DND-41 (cell line): ENCODE data around the gene NPIPB6.
A peak's percentile ranks its signal among the peaks of the same experiment; 100 is the strongest.

Experiments used
- ATAC-seq: fragments of 200-7000 bp; cut with Tn5 transposase; 3 replicates; pipeline ENCODE4 v1.9.1; 2021; ENCODE audit warnings: low read depth; ENCODE audit not compliant: insufficient read depth
- DNase-seq: peaks from one replicate; pipeline ENCODE4 v3.0.0-alpha.2; 2020
- H2AFZ ChIP-seq: 2 replicates; pipeline ENCODE4 v1.6.0; 2012; ENCODE audit warnings: low read depth, low read length
- H3K27ac ChIP-seq: 2 replicates; pipeline ENCODE4 v1.5.1; 2012; ENCODE audit warnings: low read length, inconsistent platforms
- H3K27me3 ChIP-seq: fragments of 200-600 bp; sonication (generic); 2 replicates; pipeline ENCODE4 v1.6.0; 2012; ENCODE audit warnings: low read length, mild to moderate bottlenecking, inconsistent platforms; ENCODE audit not compliant: insufficient read depth, poor library complexity
- H3K36me3 ChIP-seq: 2 replicates; pipeline ENCODE4 v1.5.1; 2012; ENCODE audit warnings: low read length, inconsistent platforms; ENCODE audit not compliant: insufficient read depth
- H3K4me1 ChIP-seq: 2 replicates; pipeline ENCODE4 v1.5.1; 2012; ENCODE audit warnings: mild to moderate bottlenecking, low read length; ENCODE audit not compliant: insufficient read depth
- H3K4me2 ChIP-seq: 2 replicates; pipeline ENCODE4 v1.6.0; 2012; ENCODE audit warnings: mild to moderate bottlenecking, moderate library complexity, low read length, inconsistent platforms; ENCODE audit not compliant: insufficient read depth
- H3K4me3 ChIP-seq, 2 experiments: fragments of 200-600 bp in 1 of 2; shearing (Covaris generic) in 1 of 2; 2 replicates each; pipeline ENCODE4 v1.5.1; 2012 to 2016; ENCODE audit warnings: inconsistent platforms in 2 of 2, low read length in 2 of 2, mild to moderate bottlenecking in 2 of 2, low read depth in 1 of 2, moderate library complexity in 1 of 2
- H3K79me2 ChIP-seq: 2 replicates; pipeline ENCODE4 v1.6.0; 2012; ENCODE audit warnings: low read length, inconsistent platforms; ENCODE audit not compliant: insufficient read depth
- H3K9ac ChIP-seq: 2 replicates; pipeline ENCODE4 v1.6.0; 2012; ENCODE audit warnings: low read depth, mild to moderate bottlenecking, inconsistent platforms, low read length, moderate library complexity
- H3K9me3 ChIP-seq: 2 replicates; pipeline ENCODE4 v1.5.1; 2012; ENCODE audit warnings: low read length, moderate library complexity, mild to moderate bottlenecking, inconsistent platforms; ENCODE audit not compliant: insufficient read depth, severe bottlenecking
- H4K20me1 ChIP-seq: 2 replicates; pipeline ENCODE4 v1.6.0; 2012; ENCODE audit warnings: low read length; ENCODE audit not compliant: insufficient read depth
- CTCF ChIP-seq: IDR thresholded peaks from 2 replicates; pipeline ENCODE4 v1.5.1; 2012; ENCODE audit warnings: borderline replicate concordance, low read length, moderate library complexity, mild to moderate bottlenecking; ENCODE audit not compliant: poor library complexity, severe bottlenecking; ENCODE audit errors: extremely low read depth
- EZH2 ChIP-seq: IDR thresholded peaks from 3 replicates; pipeline ENCODE4 v1.6.1; 2012; ENCODE audit warnings: borderline replicate concordance, low read depth, mild to moderate bottlenecking, moderate library complexity, low read length, inconsistent platforms; ENCODE audit not compliant: severe bottlenecking

The NPIPB6 gene

GRCh38 chr16:28319476-28320022 is 43.8 kb downstream of the NPIPB6 start:
- Histone ChIP-seq H3K79me2 (no peaks in the 10 kb centered on the region), H3K9me3 (no peaks in the 10 kb centered on the region), H3K27ac (no peak overlapping the region), H3K9ac (no peak overlapping the region), H3K36me3 (peaks cover 7% of the 10 kb centered on the region; the same call in 1 of the 2 replicates), H3K27me3 (no peaks in the 10 kb centered on the region), H3K4me1 (no peaks in the 10 kb centered on the region), H2AFZ (no peak overlapping the region), H3K4me3 (no peak overlapping the region), H3K4me2 (no peak overlapping the region), H4K20me1 (peaks cover 2% of the 10 kb centered on the region; the same call in 1 of the 2 replicates)
- DNase-seq, result no peak
- no peak for ATAC-seq
- TF ChIP-seq EZH2 (no peak), CTCF (no peak)

GRCh38 chr16:28318042-28318744 is 45.1 kb downstream of the NPIPB6 start:
- no peaks in the 10 kb centered on the region for H3K4me1 ChIP-seq
- DNase-seq, result no peak
- no peaks in the 10 kb centered on the region for H3K9me3 ChIP-seq
- no peak overlapping the region for H2AFZ ChIP-seq
- H3K4me2 ChIP-seq, result no peak overlapping the region
- no peak for ATAC-seq
- no peaks in the 10 kb centered on the region for H3K27me3 ChIP-seq
- H3K79me2 ChIP-seq, result no peaks in the 10 kb centered on the region
- peaks cover 7% of the 10 kb centered on the region; the same call in 1 of the 2 replicates for H3K36me3 ChIP-seq
- no peak for TF ChIP-seq EZH2
- H4K20me1 ChIP-seq, result peaks cover 2% of the 10 kb centered on the region; the same call in 1 of the 2 replicates
- H3K9ac ChIP-seq, result no peak overlapping the region
- H3K4me3 ChIP-seq, result no peak overlapping the region
- no peak overlapping the region for H3K27ac ChIP-seq

- no peaks in the 10 kb centered on the region for H3K9me3 ChIP-seq
- H4K20me1 ChIP-seq, result peaks cover 2% of the 10 kb centered on the region; the same call in 1 of the 2 replicates
- H3K4me1 ChIP-seq, result no peaks in the 10 kb centered on the region
- no peak for TF ChIP-seq EZH2
- peak; percentile 92 for TF ChIP-seq CTCF
- DNase-seq (peak; percentile 71), ATAC-seq (peak; percentile 81)
- peak overlapping the region; percentile 8; the same call in 1 of the 2 replicates for H3K27ac ChIP-seq
- no peak overlapping the region for H3K4me2 ChIP-seq
- H3K27me3 ChIP-seq, result no peaks in the 10 kb centered on the region
- peaks cover 7% of the 10 kb centered on the region; the same call in 1 of the 2 replicates for H3K36me3 ChIP-seq
- H3K79me2 ChIP-seq, result no peaks in the 10 kb centered on the region
- no peak overlapping the region for H3K9ac ChIP-seq
- no peak overlapping the region for H2AFZ ChIP-seq
- H3K4me3 ChIP-seq, result no peak overlapping the region
Observed at GRCh38 chr16:28317040-28317880, 46.0 kb downstream of the NPIPB6 start.

GRCh38 chr16:28316054-28316453 is 47.3 kb downstream of the NPIPB6 start:
- TF ChIP-seq EZH2 (no peak), CTCF (no peak)
- ATAC-seq (no peak), DNase-seq (no peak)
- Histone ChIP-seq H3K79me2 (no peaks in the 10 kb centered on the region), H3K4me3 (no peak overlapping the region), H3K9ac (no peak overlapping the region), H2AFZ (no peak overlapping the region), H3K4me1 (no peaks in the 10 kb centered on the region), H3K27ac (no peak overlapping the region), H3K27me3 (no peaks in the 10 kb centered on the region), H3K4me2 (no peak overlapping the region), H4K20me1 (no peaks in the 10 kb centered on the region; the same call in 1 of the 2 replicates), H3K36me3 (peaks cover 7% of the 10 kb centered on the region; the same call in 1 of the 2 replicates), H3K9me3 (no peaks in the 10 kb centered on the region)
